Right lobe of liver (tissue), 6 donors: Measurements from ENCODE around the gene ESPL1. TPM values are rescaled to one million over a fixed set of nuclear protein-coding genes. Genes with fewer than 3 reads are reported as not detected.
A peak's percentile ranks its signal among the peaks of the same experiment; 100 is the strongest.

ENCODE experiments used
- ATAC-seq, 4 donors: fragments of 200-7000 bp; cut with Tn5 transposase; one replicate each; pipeline ENCODE4 v1.9.1; 2020; ENCODE audit warnings: mild to moderate bottlenecking in 4 of 4, moderate library complexity in 4 of 4
- DNase-seq, 3 donors: peaks; one replicate each; pipeline ENCODE4 v3.0.0-alpha.2; 2020
- H3K27ac ChIP-seq, 3 donors: fragments of 200-600 bp; one replicate each; pipeline ENCODE4 v1.8.0; 2022
- H3K27me3 ChIP-seq, 2 donors: fragments of 200-600 bp; one replicate each; pipeline ENCODE4 v1.8.0; 2022
- H3K36me3 ChIP-seq, 4 donors: fragments of 200-600 bp; sonication (generic) in 1 of 4; one replicate each; pipeline versions ENCODE4 v1.5.1 to v1.8.0; 2017 to 2022; ENCODE audit warnings: control low read depth in 1 of 4
- H3K4me1 ChIP-seq, 4 donors: fragments of 200-600 bp; sonication (generic) in 1 of 4; one replicate each; pipeline versions ENCODE4 v1.5.1 to v1.8.0; 2017 to 2022; ENCODE audit warnings: control low read depth in 1 of 4
- H3K4me3 ChIP-seq, 3 donors: fragments of 200-600 bp; one replicate each; pipeline ENCODE4 v1.8.0; 2022
- H3K9me3 ChIP-seq, 4 donors: fragments of 200-600 bp; sonication (generic) in 1 of 4; one replicate each; pipeline versions ENCODE4 v1.5.1 to v1.8.0; 2017 to 2022; ENCODE audit warnings: control low read depth in 1 of 4
- CTCF ChIP-seq, 4 donors: fragments of 200-600 bp in 3 of 4; fragments of 450-650 bp in 1 of 4; IDR thresholded peaks; one replicate each; pipeline versions ENCODE4 v1.5.1 to v1.8.0; 2016 to 2022; ENCODE audit warnings: antibody characterized with exemption in 4 of 4, mild to moderate bottlenecking in 2 of 4
- POLR2A ChIP-seq: fragments of 450-650 bp; IDR thresholded peaks from one replicate; pipeline ENCODE4 v1.6.1; 2017; ENCODE audit warnings: antibody characterized with exemption, mild to moderate bottlenecking
- WGBS: methylation state at CpG from one replicate; pipeline ENCODE4 v1.1.6; 2018; ENCODE audit warnings: low coverage, low lambda C conversion rate; ENCODE audit not compliant: insufficient coverage; ENCODE audit errors: missing lambda C conversion rate; 5-methylcytosine and 5-hydroxymethylcytosine counted together
- intact Hi-C, 2 donors: fragments of 100-400 bp; cut with DNase I; formaldehyde crosslinking; loops; one replicate each; pipeline versions ENCODE4 v1.11.2 to v1.14.1; 2022
- total RNA-seq, 6 experiments: library from RNA; depleted of rRNA in 2 of 6; stranded (reverse); fragments of >200 nt in 2 of 6; fragmentation: NEBNext Ultra II Directional in 3 of 6; extraction: Animal tissue kit (Norgen Biotek cat#: 25700) in 3 of 6; gene quantifications; one replicate each; pipeline versions ENCODE4 v1.1.0 to v1.2.4, GENCODE V29; 2016 to 2023
- donor health status: DM: no; HTN: yes; CAD: no.
- donor health status: DM: no; HTN: no; CAD: no.
- donor health status: DM: no; HTN: no; CAD: no.
- donor health status: DM: no; HTN: yes; CAD: no.
- donor health status: DM: no; HTN: yes; CAD: no.

Gene ESPL1
- total RNA-seq, 6 experiments from 2014 or later, result 0.04 to 15.0 (median 4.5) TPM

- Histone ChIP-seq H3K4me3 (peak overlapping the region in 1 of 3 donors; percentile 98), H3K36me3 (peaks cover 0 to 22% (median 10%) of the 10 kb centered on the region in 4 donors), H3K4me1 (peaks cover 0 to 22% (median 10%) of the 10 kb centered on the region in 4 donors), H3K27me3 (no peaks in the 10 kb centered on the region), H3K27ac (peak overlapping the region in 2 of 3 donors; percentile 54 to 74), H3K9me3 (no peaks in the 10 kb centered on the region)
- no peak for TF ChIP-seq POLR2A
- TF ChIP-seq CTCF (IDR thresholded peaks at IDR 0.05), result no peak
- DNase-seq (no peak), ATAC-seq (peak; percentile 2 to 13 (median 7))
- intact Hi-C loops, result no loop called here
- WGBS, result 47% methylated on average over 5 of the region's 5 CpGs
These were observed 31.0 kb downstream of the ESPL1 start for GRCh38 chr12:53299101-53299453.

- no peaks in the 10 kb centered on the region for H3K9me3 ChIP-seq
These were observed 31.5 kb downstream of the ESPL1 start, which contains the start of gene MYG1 for GRCh38 chr12:53299454-53300180. TSS of gene MYG1 (plus strand) at chr12:53299695. CDS start at chr12:53299738, 43 bp downstream.

DNA sequence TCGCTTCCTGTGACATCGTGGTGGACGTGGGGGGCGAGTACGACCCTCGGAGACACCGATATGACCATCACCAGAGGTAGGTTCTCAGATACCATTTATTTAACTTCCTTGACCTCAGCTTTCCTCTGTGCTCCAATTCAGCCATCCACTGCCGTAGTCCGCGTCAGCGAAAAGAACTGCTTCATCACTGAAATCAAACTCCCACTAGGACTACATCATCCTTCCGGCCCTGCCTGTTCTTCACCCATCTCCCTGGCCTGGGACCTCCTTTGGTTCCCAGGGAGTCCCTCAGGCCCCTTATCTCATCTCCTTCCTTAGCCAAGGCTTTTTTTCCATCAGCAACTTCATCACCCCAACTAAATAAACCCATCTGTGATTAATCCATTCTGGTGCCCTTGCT lies 32.1 kb downstream of the ESPL1 start:
- Histone ChIP-seq H3K27ac (peak overlapping the region in 2 of 3 donors; percentile 30 to 54), H3K4me3 (peak overlapping the region; percentile 73 to 98 (median 85)), H3K4me1 (peaks cover 0 to 22% (median 10%) of the 10 kb centered on the region in 4 donors), H3K36me3 (peaks cover 0 to 22% (median 10%) of the 10 kb centered on the region in 4 donors), H3K9me3 (no peaks in the 10 kb centered on the region), H3K27me3 (no peaks in the 10 kb centered on the region)
- WGBS, result 0% methylated on average over 11 of the region's 12 CpGs
- TF ChIP-seq POLR2A (no peak), CTCF (IDR thresholded peaks at IDR 0.05) (no peak)
- intact Hi-C loops, result no loop called here
- no peak for DNase-seq
- no peak for ATAC-seq

More at GRCh38 chr12:53299454-53300180, 31.5 kb downstream of the ESPL1 start, which contains the start of gene MYG1:
- H3K27ac ChIP-seq, result peak within 1 kb of the TSS in 2 of 3 donors; percentile 54 to 74
- peak within 1 kb of the TSS; percentile 73 to 98 (median 85) for H3K4me3 ChIP-seq
- intact Hi-C loops, result no loop called here
- DNase-seq (peak; percentile 91 to 96 (median 96)), ATAC-seq (peak; percentile 87 to 92 (median 92))
- TF ChIP-seq CTCF (IDR thresholded peaks at IDR 0.05), result no peak
- peak; percentile 68 for TF ChIP-seq POLR2A
- peaks cover 0 to 22% (median 10%) of the 10 kb centered on the region in 4 donors for H3K36me3 ChIP-seq
- WGBS, result 2% methylated on average over 13 of the region's 51 CpGs
- H3K4me1 ChIP-seq, result peaks cover 0 to 22% (median 10%) of the 10 kb centered on the region in 4 donors
- no peaks in the 10 kb centered on the region for H3K27me3 ChIP-seq

DNA sequence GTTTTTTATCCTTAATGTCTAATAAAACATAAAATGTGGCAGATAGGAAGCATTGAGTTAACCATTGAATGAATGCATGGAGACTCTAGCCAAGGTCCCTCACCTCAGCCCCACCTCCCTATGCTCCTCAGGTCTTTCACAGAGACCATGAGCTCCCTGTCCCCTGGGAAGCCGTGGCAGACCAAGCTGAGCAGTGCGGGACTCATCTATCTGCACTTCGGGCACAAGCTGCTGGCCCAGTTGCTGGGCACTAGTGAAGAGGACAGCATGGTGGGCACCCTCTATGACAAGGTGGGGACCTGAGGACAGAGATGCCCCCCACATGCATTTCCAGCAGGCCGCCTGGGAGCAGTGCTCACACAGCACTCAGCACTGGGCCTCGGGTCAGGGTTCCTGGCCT lies 34.8 kb downstream of the ESPL1 start:
- TF ChIP-seq CTCF (IDR thresholded peaks at IDR 0.05) (no peak), POLR2A (no peak)
- H3K27me3 ChIP-seq, result no peaks in the 10 kb centered on the region
- intact Hi-C loops, result no loop called here
- no peak for ATAC-seq
- no peaks in the 10 kb centered on the region for H3K9me3 ChIP-seq
- H3K4me1 ChIP-seq, result peaks cover 0 to 12% (median 5%) of the 10 kb centered on the region in 4 donors
- H3K4me3 ChIP-seq, result no peak overlapping the region
- peaks cover 0 to 37% (median 15%) of the 10 kb centered on the region in 4 donors for H3K36me3 ChIP-seq
- 98% methylated on average over 5 of the region's 5 CpGs for WGBS
- H3K27ac ChIP-seq, result no peak overlapping the region
- no peak for DNase-seq
